ENCODE results near the gene GCN1. TPM values are rescaled to one million over a fixed set of nuclear protein-coding genes. Genes with fewer than 3 reads are reported as not detected.

Gene GCN1
- total RNA-seq, 1 donor from 2014 or later: 123 TPM

DNA sequence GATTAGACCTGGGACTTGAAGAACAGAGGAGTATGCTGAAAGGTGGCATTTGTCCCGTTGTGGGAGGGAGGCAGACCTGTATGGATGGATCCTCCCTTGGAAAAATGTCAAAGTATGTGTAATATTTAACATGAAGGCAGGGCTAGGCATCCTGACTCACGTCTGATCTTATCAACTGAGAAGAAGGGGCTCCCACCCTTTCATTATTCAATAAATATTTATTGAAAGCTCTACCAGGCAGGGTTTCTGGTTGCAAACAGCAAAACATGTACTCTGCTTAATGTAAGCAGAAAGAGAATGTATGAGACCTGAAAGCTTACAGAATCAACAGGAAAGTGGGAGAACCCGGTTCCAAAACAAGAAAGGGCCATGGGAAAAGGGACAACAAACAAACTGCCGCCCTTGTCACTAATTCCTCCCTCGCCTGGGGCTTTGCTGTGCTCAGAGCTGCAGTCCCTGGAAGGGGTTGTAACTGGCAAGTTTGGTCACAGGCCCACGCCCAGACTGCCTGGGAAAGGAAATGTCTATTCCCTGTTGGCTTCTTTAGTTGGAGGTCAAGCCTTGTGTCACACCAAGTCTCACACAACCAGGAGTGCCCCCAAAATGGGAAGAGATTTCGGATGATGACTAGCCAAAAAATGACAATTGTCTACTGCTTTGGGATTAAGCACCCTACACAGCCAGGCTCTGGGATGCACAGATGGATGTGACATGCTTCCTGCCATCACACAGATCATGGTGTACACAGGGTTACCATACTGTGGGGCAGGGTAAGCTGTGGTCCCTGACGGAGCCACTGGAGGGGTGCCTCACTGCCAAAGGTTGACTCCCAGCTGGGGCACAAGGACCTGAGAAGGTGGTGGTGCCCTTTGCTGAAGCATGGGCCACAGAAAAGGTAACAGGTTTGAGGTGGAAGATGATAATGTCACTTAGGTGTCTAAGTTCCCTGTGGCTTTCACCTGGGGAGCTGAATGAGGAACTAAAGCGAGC is 114.8 kb downstream of the GCN1 start:
- H3K4me3 Mint-ChIP-seq (ENCODE audit: unreplicated experiment): no peak overlapping the region
- no peak for TF ChIP-seq EZH2 (IDR thresholded peaks at IDR 0.05; ENCODE audit: insufficient read depth, low read length)
- TF ChIP-seq, protein P1, sequence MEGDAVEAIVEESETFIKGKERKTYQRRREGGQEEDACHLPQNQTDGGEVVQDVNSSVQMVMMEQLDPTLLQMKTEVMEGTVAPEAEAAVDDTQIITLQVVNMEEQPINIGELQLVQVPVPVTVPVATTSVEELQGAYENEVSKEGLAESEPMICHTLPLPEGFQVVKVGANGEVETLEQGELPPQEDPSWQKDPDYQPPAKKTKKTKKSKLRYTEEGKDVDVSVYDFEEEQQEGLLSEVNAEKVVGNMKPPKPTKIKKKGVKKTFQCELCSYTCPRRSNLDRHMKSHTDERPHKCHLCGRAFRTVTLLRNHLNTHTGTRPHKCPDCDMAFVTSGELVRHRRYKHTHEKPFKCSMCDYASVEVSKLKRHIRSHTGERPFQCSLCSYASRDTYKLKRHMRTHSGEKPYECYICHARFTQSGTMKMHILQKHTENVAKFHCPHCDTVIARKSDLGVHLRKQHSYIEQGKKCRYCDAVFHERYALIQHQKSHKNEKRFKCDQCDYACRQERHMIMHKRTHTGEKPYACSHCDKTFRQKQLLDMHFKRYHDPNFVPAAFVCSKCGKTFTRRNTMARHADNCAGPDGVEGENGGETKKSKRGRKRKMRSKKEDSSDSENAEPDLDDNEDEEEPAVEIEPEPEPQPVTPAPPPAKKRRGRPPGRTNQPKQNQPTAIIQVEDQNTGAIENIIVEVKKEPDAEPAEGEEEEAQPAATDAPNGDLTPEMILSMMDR (IDR thresholded peaks at IDR 0.05; ENCODE audit: insufficient read depth, low read depth, low read length): no peak
- Histone ChIP-seq H3K9me3 (ENCODE audit: insufficient read depth, low read depth, low read length) (no peaks in the 10 kb centered on the region), H3K9ac (ENCODE audit: low read length) (no peak overlapping the region), H3K79me2 (ENCODE audit: insufficient read depth, low read length) (no peaks in the 10 kb centered on the region), H3K36me3 (ENCODE audit: insufficient read depth, low read length) (no peaks in the 10 kb centered on the region), H3K27me3 (ENCODE audit: insufficient read depth, low read length) (peaks cover 4% of the 10 kb centered on the region), H3K4me3 (ENCODE audit: insufficient read depth, low read depth, low read length) (no peak overlapping the region), H3K27ac (ENCODE audit: low read depth, low read length) (no peak overlapping the region), H4K20me1 (ENCODE audit: insufficient read depth, low read length) (no peaks in the 10 kb centered on the region), H2AFZ (ENCODE audit: low read depth, low read length) (no peak overlapping the region), H3K4me2 (ENCODE audit: low read length) (no peak overlapping the region), H3K4me1 (ENCODE audit: insufficient read depth, low read length) (no peaks in the 10 kb centered on the region)
- no peaks in the 10 kb centered on the region for H3K4me1 Mint-ChIP-seq (ENCODE audit: low read depth, unreplicated experiment)
- peaks cover 4% of the 10 kb centered on the region for H3K36me3 Mint-ChIP-seq (ENCODE audit: low read depth, unreplicated experiment)
- H3K27me3 Mint-ChIP-seq (ENCODE audit: low read depth, unreplicated experiment): peaks cover 8% of the 10 kb centered on the region
- DNase-seq (ENCODE audit: low read depth): no peak
- no peak for FAIRE-seq
- H3K9me3 Mint-ChIP-seq (ENCODE audit: unreplicated experiment): peaks cover under 1% of the 10 kb centered on the region
- no peak overlapping the region for H3K27ac Mint-ChIP-seq (ENCODE audit: unreplicated experiment)

DNA sequence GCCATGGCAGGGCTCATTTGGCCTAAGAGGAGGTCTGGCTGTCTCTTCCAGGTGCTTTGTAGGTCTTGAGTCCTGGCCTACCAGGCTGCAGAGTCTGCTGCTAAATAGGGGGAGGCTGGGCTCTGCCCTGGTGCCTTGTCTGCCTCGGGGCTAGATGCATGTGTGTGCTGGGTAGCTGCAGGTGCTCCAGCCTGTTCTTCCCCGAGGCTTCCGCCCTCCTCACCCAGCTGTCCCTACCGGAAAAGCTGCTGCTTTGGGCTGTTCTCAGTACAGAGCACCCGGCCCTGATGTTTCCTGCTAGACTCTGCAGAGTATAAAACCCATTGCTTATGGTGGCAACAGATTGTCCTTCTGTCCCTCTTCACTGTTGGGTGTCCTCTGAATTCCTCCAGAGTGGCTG is 115.6 kb downstream of the GCN1 start:
- H3K79me2 ChIP-seq (ENCODE audit: insufficient read depth, low read length): no peaks in the 10 kb centered on the region
- peaks cover 4% of the 10 kb centered on the region for H3K27me3 ChIP-seq (ENCODE audit: insufficient read depth, low read length)
- H4K20me1 ChIP-seq (ENCODE audit: insufficient read depth, low read length): no peaks in the 10 kb centered on the region
- H3K36me3 ChIP-seq (ENCODE audit: insufficient read depth, low read length): no peaks in the 10 kb centered on the region
- peaks cover 10% of the 10 kb centered on the region for H3K27me3 Mint-ChIP-seq (ENCODE audit: low read depth, unreplicated experiment)
- no peaks in the 10 kb centered on the region for H3K4me1 Mint-ChIP-seq (ENCODE audit: low read depth, unreplicated experiment)
- DNase-seq (ENCODE audit: low read depth) (no peak), FAIRE-seq (no peak)
- H3K4me2 ChIP-seq (ENCODE audit: low read length): no peak overlapping the region
- H3K36me3 Mint-ChIP-seq (ENCODE audit: low read depth, unreplicated experiment): peaks cover 8% of the 10 kb centered on the region
- no peak for TF ChIP-seq EZH2 (IDR thresholded peaks at IDR 0.05; ENCODE audit: insufficient read depth, low read length)
- TF ChIP-seq, protein P1 (IDR thresholded peaks at IDR 0.05; ENCODE audit: insufficient read depth, low read depth, low read length): no peak
- no peak overlapping the region for H2AFZ ChIP-seq (ENCODE audit: low read depth, low read length)
- H3K4me3 Mint-ChIP-seq (ENCODE audit: unreplicated experiment): no peak overlapping the region
- no peaks in the 10 kb centered on the region for H3K9me3 Mint-ChIP-seq (ENCODE audit: unreplicated experiment)
- H3K9ac ChIP-seq (ENCODE audit: low read length): no peak overlapping the region
- H3K4me3 ChIP-seq (ENCODE audit: insufficient read depth, low read depth, low read length): no peak overlapping the region
- H3K27ac ChIP-seq (ENCODE audit: low read depth, low read length): no peak overlapping the region
- H3K27ac Mint-ChIP-seq (ENCODE audit: unreplicated experiment): no peak overlapping the region
- H3K9me3 ChIP-seq (ENCODE audit: insufficient read depth, low read depth, low read length): no peaks in the 10 kb centered on the region
- H3K4me1 ChIP-seq (ENCODE audit: insufficient read depth, low read length): no peaks in the 10 kb centered on the region

DNA sequence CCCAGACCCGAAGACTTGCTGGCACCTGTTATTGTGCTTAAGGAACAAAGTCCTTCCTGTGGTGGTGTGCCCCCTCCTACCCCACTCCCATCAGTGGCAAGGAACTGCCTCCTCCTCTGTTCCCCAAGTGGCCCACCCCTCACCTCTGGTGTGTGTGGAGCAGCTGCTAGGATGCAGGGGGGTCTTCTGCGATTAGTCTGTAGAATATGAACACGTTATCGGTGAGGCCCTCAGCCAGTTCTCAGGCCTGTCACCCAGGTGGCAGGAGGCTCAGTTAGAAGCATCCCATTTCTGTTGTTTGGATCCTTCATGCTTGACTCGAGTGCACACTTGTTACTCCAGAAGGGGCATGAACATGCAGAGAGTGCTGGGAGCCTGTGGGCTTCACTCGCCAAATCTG is 117.3 kb downstream of the GCN1 start:
- Histone ChIP-seq H3K27ac (ENCODE audit: low read depth, low read length) (no peak overlapping the region), H3K4me1 (ENCODE audit: insufficient read depth, low read length) (no peaks in the 10 kb centered on the region), H3K4me2 (ENCODE audit: low read length) (no peak overlapping the region), H3K27me3 (ENCODE audit: insufficient read depth, low read length) (peaks cover 8% of the 10 kb centered on the region), H3K79me2 (ENCODE audit: insufficient read depth, low read length) (no peaks in the 10 kb centered on the region), H3K9me3 (ENCODE audit: insufficient read depth, low read depth, low read length) (no peaks in the 10 kb centered on the region), H3K36me3 (ENCODE audit: insufficient read depth, low read length) (no peaks in the 10 kb centered on the region), H2AFZ (ENCODE audit: low read depth, low read length) (no peak overlapping the region), H3K4me3 (ENCODE audit: insufficient read depth, low read depth, low read length) (no peak overlapping the region), H4K20me1 (ENCODE audit: insufficient read depth, low read length) (no peaks in the 10 kb centered on the region), H3K9ac (ENCODE audit: low read length) (no peak overlapping the region)
- Mint-ChIP-seq H3K27ac (ENCODE audit: unreplicated experiment) (no peak overlapping the region), H3K9me3 (ENCODE audit: unreplicated experiment) (no peaks in the 10 kb centered on the region), H3K4me3 (ENCODE audit: unreplicated experiment) (no peak overlapping the region), H3K27me3 (ENCODE audit: low read depth, unreplicated experiment) (peaks cover 10% of the 10 kb centered on the region), H3K4me1 (ENCODE audit: low read depth, unreplicated experiment) (no peaks in the 10 kb centered on the region), H3K36me3 (ENCODE audit: low read depth, unreplicated experiment) (peaks cover 8% of the 10 kb centered on the region)
- TF ChIP-seq EZH2 (IDR thresholded peaks at IDR 0.05; ENCODE audit: insufficient read depth, low read length): no peak
- TF ChIP-seq, protein P1 (IDR thresholded peaks at IDR 0.05; ENCODE audit: insufficient read depth, low read depth, low read length): no peak
- DNase-seq (ENCODE audit: low read depth): no peak
- no peak for FAIRE-seq
